Neutrophil (primary cell): ENCODE measurements around the gene LGALS16.
"Not testable (repeated sequence)": the region's sequence is repeated elsewhere in the genome, so short reads cannot be mapped to it uniquely, and the experiment has no call there.

ENCODE experiments used
- H3K27ac ChIP-seq: fragments of 200-600 bp; sonication (generic); 2 replicates; pipeline ENCODE4 v1.5.1; 2016; ENCODE audit warnings: mild to moderate bottlenecking, moderate library complexity
- H3K27me3 ChIP-seq: fragments of 200-600 bp; sonication (generic); 2 replicates; pipeline ENCODE4 v1.6.0; 2016; ENCODE audit warnings: mild to moderate bottlenecking
- H3K36me3 ChIP-seq: fragments of 200-600 bp; sonication (generic); 2 replicates; pipeline ENCODE4 v1.5.1; 2017
- H3K4me1 ChIP-seq, 2 experiments: fragments of 200-600 bp in 1 of 2; sonication (generic) in 1 of 2; 1 replicate in 1 of 2; 2 replicates in 1 of 2; pipeline versions ENCODE4 v1.5.1 to v1.6.1; 2013 to 2016; ENCODE audit warnings: low read depth in 1 of 2, low read length in 1 of 2, mild to moderate bottlenecking in 1 of 2, moderate library complexity in 1 of 2; ENCODE audit not compliant: control insufficient read depth in 1 of 2, insufficient read depth in 1 of 2
- H3K4me3 ChIP-seq, 2 experiments: fragments of 200-600 bp in 1 of 2; sonication (generic) in 1 of 2; 1 replicate in 1 of 2; 2 replicates in 1 of 2; pipeline ENCODE4 v1.5.1; 2013 to 2016; ENCODE audit warnings: low read depth in 1 of 2, low read length in 1 of 2, mild to moderate bottlenecking in 1 of 2, moderate library complexity in 1 of 2
- H3K9me3 ChIP-seq: fragments of 200-600 bp; sonication (generic); 2 replicates; pipeline ENCODE4 v1.5.1; 2016
- CTCF ChIP-seq: fragments of 200-600 bp; sonication (generic); IDR thresholded peaks from 2 replicates; pipeline ENCODE4 v1.5.1; 2016; ENCODE audit warnings: antibody characterized with exemption

LGALS16 gene

GRCh38 chr19:39686739-39687138 is 31.0 kb downstream of the LGALS16 start:
- H3K27me3 ChIP-seq, result peaks cover 9% of the 10 kb centered on the region
- H3K27ac ChIP-seq, result no peak overlapping the region
- H3K4me1 ChIP-seq, result no peaks in the 10 kb centered on the region
- no peak overlapping the region for H3K4me3 ChIP-seq
- H3K36me3 ChIP-seq, result no peaks in the 10 kb centered on the region
- H3K9me3 ChIP-seq, result no peaks in the 10 kb centered on the region
- TF ChIP-seq CTCF, result no peak

DNA sequence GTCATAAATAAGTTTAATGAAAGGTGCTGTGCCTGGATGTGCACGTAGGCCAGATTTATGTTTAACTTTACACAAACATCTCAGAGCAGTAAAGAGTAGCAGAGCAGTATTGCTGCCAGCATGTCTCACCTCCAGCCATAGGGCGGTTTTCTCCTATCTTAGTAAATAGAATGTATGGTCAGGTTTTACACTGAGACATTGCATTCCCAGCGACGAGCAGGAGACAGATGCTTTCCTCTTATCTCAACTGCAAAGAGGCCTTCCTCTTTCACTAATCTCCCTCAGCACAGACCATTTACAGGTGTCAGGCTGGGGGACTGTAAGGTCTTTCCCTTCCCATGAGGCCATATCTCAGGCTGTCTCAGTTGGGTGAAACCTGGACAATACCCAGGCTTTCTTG is 32.9 kb downstream of the LGALS16 start:
- not testable (repeated sequence) for H3K9me3 ChIP-seq, H3K36me3 ChIP-seq, H3K27ac ChIP-seq, H3K4me1 ChIP-seq, H3K4me3 ChIP-seq
- H3K27me3 ChIP-seq, result peaks cover 16% of the 10 kb centered on the region

DNA sequence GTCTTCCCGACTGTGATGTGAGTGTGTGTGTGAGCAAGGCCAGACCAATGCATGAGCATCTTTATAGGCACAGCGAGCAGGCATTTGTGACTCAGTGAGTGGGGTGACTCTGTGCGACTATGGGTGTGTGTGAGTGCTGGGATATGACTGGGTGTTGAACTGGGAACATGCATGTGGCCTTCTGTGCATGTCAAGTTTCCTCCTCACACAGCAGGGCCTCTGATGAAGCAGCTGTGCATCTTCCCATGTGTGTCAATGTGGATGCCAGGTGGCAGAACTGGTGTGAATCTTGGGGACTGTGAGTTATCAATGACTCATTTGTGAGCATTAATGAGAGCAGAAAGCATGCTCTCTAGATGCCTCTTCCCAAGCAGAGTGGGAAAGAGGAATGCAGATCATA is 36.5 kb downstream of the LGALS16 start:
- Histone ChIP-seq H3K27ac (no peak overlapping the region), H3K9me3 (no peaks in the 10 kb centered on the region), H3K4me3 (no peak overlapping the region), H3K27me3 (peaks cover 28% of the 10 kb centered on the region), H3K36me3 (no peaks in the 10 kb centered on the region), H3K4me1 (no peaks in the 10 kb centered on the region)
- no peak for TF ChIP-seq CTCF

- H3K27ac ChIP-seq, result no peak overlapping the region
- H3K9me3 ChIP-seq, result no peaks in the 10 kb centered on the region
- TF ChIP-seq CTCF, result no peak
- H3K4me1 ChIP-seq, result no peaks in the 10 kb centered on the region
- H3K36me3 ChIP-seq, result no peaks in the 10 kb centered on the region
- H3K4me3 ChIP-seq, result no peak overlapping the region
- H3K27me3 ChIP-seq, result peaks cover 34% of the 10 kb centered on the region
Measured at GRCh38 chr19:39692822-39693221, 37.1 kb downstream of the LGALS16 start.

GRCh38 chr19:39695759-39696158 is 40.0 kb downstream of the LGALS16 start:
- H3K9me3 ChIP-seq, result no peaks in the 10 kb centered on the region
- no peak overlapping the region for H3K27ac ChIP-seq
- no peak for TF ChIP-seq CTCF
- H3K27me3 ChIP-seq, result peaks cover 37% of the 10 kb centered on the region
- H3K4me1 ChIP-seq, result no peaks in the 10 kb centered on the region
- no peaks in the 10 kb centered on the region for H3K36me3 ChIP-seq
- no peak overlapping the region for H3K4me3 ChIP-seq

DNA sequence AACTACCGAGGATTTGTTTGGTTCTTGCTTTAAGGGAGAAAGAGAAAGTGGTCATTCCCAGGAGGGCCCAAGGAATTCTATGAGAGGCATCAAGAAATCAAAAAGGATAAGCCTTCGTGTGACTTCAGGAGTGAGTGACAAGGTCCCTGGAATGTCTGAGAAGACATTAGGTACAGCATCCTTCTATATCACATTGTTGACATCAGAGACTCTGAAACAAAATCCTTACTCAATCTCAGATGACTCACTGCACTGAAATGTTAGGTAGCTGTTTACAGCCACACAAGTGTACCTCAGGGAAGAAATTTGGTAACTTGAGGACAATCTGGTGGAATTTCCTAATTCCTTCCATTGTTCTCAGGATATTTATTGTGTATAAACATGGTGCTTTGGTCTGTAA is 40.7 kb downstream of the LGALS16 start:
- Histone ChIP-seq H3K27me3 (peaks cover 37% of the 10 kb centered on the region), H3K4me1 (no peaks in the 10 kb centered on the region), H3K27ac (no peak overlapping the region), H3K9me3 (no peaks in the 10 kb centered on the region), H3K36me3 (no peaks in the 10 kb centered on the region), H3K4me3 (no peak overlapping the region)
- no peak for TF ChIP-seq CTCF
